H1 (cell line): ENCODE data around the gene ELOA. TPM values are rescaled to one million over a fixed set of nuclear protein-coding genes. Genes with fewer than 3 reads are reported as not detected.

Experiments
- KDM1A ChIP-seq: fragments of 200-600, 300-600 bp; sonication (generic); IDR thresholded peaks from 2 replicates; pipeline ENCODE4 v1.7.1; 2016; ENCODE audit warnings: mild to moderate bottlenecking, low read length, borderline replicate concordance
- polyA plus RNA-seq, 7 experiments: library from polyadenylated mRNA; depleted of rRNA in 3 of 7; stranded (reverse) in 5 of 7; unstranded in 2 of 7; fragments of >200 nt in 5 of 7; fragments of 200-250 nt in 2 of 7; gene quantifications; 1 replicate in 5 of 7; 2 replicates in 1 of 7; 4 replicates in 1 of 7; pipeline versions ENCODE4 v1.2.1 to v1.2.3, GENCODE V29; 2011 to 2013; ENCODE audit warnings: missing spikeins in 2 of 7, mixed read lengths in 2 of 7
- total RNA-seq: library from RNA; stranded (reverse); fragmentation: NEBNext Ultra II Directional; extraction: Animal tissue kit (Norgen Biotek cat#: 25700); gene quantifications from 2 replicates; pipeline ENCODE4 v1.2.1, GENCODE V29; 2021

The ELOA gene
- total and polyA plus RNA-seq, 2 of the 8 experiments (the other 6 are each of a cell fraction or from before 2014, with no cell fraction given) = 15.7 to 61.1 TPM

GRCh38 chr1:23718482-23718881 is 24.8 kb upstream of the ELOA start (continued):
- peak; percentile 45; the same call in 1 of the 2 replicates for TF ChIP-seq KDM1A
